ELR (cell line): ENCODE measurements around the gene PPP3R1.
A peak's percentile ranks its signal among the peaks of the same experiment; 100 is the strongest.

ENCODE experiments used
- DNase-seq: peaks from one replicate; pipeline ENCODE4 v3.0.0-alpha.2; 2015; ENCODE audit warnings: low read depth

Gene PPP3R1

GRCh38 chr2:68258851-68259250 is 6.5 kb upstream of the PPP3R1 start:
- DNase-seq: no peak

GRCh38 chr2:68256093-68256450 is 3.7 kb upstream of the PPP3R1 start:
- DNase-seq: peak; percentile 71

GRCh38 chr2:68253219-68254068 is 1.1 kb upstream of the PPP3R1 start:
- peak; percentile 48 for DNase-seq

- DNase-seq: peak; percentile 38
Measured at GRCh38 chr2:68251855-68252399, 405 bp downstream of the PPP3R1 start.

GRCh38 chr2:68251187-68251854 is 1.0 kb downstream of the PPP3R1 start:
- DNase-seq: peak; percentile 89

- no peak for DNase-seq
Measured at GRCh38 chr2:68250652-68251186, 1.6 kb downstream of the PPP3R1 start.

GRCh38 chr2:68250196-68250595 is 2.1 kb downstream of the PPP3R1 start:
- no peak for DNase-seq

- DNase-seq: no peak
Measured at GRCh38 chr2:68248806-68249205, 3.5 kb downstream of the PPP3R1 start.

- DNase-seq: no peak
Measured at GRCh38 chr2:68248361-68248760, 4.0 kb downstream of the PPP3R1 start.

- DNase-seq: no peak
Measured at GRCh38 chr2:68246396-68246795, 5.9 kb downstream of the PPP3R1 start.

- DNase-seq: no peak
Measured at GRCh38 chr2:68245672-68246071, 6.7 kb downstream of the PPP3R1 start.

GRCh38 chr2:68245066-68245465 is 7.3 kb downstream of the PPP3R1 start:
- no peak for DNase-seq

GRCh38 chr2:68244456-68244855 is 7.9 kb downstream of the PPP3R1 start:
- DNase-seq: peak; percentile 31

GRCh38 chr2:68241732-68242131 is 10.6 kb downstream of the PPP3R1 start:
- no peak for DNase-seq

- DNase-seq: peak; percentile 10
Measured at GRCh38 chr2:68240446-68240845, 11.9 kb downstream of the PPP3R1 start.

GRCh38 chr2:68238955-68239822 is 13.1 kb downstream of the PPP3R1 start:
- peak; percentile 71 for DNase-seq

GRCh38 chr2:68237976-68238580 is 14.3 kb downstream of the PPP3R1 start:
- peak; percentile 53 for DNase-seq

- DNase-seq: peak; percentile 71
Measured at GRCh38 chr2:68237404-68237803, 14.9 kb downstream of the PPP3R1 start.

GRCh38 chr2:68236876-68237275 is 15.5 kb downstream of the PPP3R1 start:
- DNase-seq: no peak

GRCh38 chr2:68236103-68236734 is 16.1 kb downstream of the PPP3R1 start:
- DNase-seq: no peak

GRCh38 chr2:68235090-68235489 is 17.2 kb downstream of the PPP3R1 start:
- no peak for DNase-seq
